GM12873 (cell line): ENCODE results near the gene LPXN.

ENCODE experiments used
- TF ChIP-seq, protein P1 (sequence below): IDR thresholded peaks from 2 replicates; pipeline ENCODE4 v1.5.1; 2012; ENCODE audit warnings: low read depth, mild to moderate bottlenecking, moderate library complexity, low read length, control low read depth; ENCODE audit not compliant: insufficient read depth; ENCODE audit errors: missing control alignments

Gene LPXN

DNA sequence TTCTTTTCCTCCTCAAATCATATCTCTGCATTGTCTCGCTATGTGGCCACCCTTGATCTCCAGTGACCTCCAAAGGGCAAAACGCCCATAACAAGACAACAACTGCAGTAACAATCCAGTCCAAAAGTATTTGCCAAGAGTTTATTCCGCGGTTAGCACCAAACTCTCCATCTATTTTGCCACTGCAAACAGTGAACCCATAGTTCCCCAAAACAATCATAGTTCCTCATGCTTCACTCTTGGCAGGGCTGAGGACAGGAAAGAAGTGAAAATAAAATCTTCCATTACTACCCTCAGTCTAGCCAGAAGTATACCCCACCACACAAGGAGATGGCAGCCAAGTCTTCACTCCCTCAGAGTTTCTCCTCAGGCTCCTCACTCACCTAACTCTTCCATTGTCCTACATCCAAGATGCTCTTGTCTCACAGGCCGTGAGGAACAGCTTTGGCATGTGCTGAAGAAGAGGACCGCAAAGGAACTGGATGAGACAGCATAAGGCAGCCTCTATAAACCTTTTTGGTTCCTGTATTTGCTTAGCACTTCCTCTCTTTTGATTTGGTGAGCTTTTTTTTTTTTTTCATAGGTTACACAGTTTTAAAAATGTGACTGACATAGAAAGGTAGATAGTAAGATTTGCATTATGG lies at the start of gene LPXN:
Gene LPXN (minus strand): TSS at position 480 of the 644 bp plus-strand sequence. CDS start 84 bp downstream, at position 396.
- TF ChIP-seq, protein P1, sequence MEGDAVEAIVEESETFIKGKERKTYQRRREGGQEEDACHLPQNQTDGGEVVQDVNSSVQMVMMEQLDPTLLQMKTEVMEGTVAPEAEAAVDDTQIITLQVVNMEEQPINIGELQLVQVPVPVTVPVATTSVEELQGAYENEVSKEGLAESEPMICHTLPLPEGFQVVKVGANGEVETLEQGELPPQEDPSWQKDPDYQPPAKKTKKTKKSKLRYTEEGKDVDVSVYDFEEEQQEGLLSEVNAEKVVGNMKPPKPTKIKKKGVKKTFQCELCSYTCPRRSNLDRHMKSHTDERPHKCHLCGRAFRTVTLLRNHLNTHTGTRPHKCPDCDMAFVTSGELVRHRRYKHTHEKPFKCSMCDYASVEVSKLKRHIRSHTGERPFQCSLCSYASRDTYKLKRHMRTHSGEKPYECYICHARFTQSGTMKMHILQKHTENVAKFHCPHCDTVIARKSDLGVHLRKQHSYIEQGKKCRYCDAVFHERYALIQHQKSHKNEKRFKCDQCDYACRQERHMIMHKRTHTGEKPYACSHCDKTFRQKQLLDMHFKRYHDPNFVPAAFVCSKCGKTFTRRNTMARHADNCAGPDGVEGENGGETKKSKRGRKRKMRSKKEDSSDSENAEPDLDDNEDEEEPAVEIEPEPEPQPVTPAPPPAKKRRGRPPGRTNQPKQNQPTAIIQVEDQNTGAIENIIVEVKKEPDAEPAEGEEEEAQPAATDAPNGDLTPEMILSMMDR, result no peak

DNA sequence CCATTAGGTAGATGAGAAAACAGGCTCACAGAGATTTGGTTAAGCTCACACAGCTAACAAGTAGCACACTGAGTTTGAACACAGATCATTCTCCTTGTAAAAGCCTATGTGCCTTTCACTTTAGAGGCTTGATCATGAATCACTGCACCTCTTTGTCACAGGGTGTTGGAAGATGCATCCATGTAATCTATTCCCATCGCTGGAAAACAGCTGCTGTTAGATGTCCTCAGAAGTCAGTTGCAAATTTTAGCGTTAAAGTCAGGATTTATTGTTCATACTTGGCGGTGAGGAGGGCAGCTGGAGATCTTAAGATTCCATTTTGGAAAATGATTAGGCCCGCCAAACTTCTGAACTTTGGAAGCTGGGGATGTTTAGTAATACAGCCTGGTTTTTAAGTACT lies 49.4 kb upstream of the LPXN start:
- TF ChIP-seq, protein P1, result no peak

DNA sequence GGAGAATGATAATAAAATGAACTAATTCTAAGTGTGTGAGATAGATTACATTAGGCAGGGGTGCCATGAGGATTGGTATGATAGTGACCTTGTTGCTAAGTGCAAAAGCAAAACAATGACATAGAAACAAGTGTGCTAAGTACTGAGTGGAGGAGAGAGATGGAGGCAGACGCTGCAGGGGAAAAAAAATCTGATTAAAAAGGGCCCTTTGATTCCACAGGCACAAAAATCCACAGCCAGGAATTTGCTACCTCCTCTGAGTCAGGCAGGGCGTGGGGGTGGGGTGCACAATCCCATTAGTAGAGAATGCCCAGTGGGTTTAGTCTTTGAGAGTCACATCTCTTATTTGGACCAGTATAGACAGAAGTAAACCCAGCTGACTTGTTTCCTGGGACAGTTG lies 46.7 kb upstream of the LPXN start, which contains the start of gene CNTF:
Gene CNTF (plus strand): TSS at position 322 of the 400 bp plus-strand sequence. CDS start 88 bp downstream, outside the sequence.
- TF ChIP-seq, protein P1, result no peak

DNA sequence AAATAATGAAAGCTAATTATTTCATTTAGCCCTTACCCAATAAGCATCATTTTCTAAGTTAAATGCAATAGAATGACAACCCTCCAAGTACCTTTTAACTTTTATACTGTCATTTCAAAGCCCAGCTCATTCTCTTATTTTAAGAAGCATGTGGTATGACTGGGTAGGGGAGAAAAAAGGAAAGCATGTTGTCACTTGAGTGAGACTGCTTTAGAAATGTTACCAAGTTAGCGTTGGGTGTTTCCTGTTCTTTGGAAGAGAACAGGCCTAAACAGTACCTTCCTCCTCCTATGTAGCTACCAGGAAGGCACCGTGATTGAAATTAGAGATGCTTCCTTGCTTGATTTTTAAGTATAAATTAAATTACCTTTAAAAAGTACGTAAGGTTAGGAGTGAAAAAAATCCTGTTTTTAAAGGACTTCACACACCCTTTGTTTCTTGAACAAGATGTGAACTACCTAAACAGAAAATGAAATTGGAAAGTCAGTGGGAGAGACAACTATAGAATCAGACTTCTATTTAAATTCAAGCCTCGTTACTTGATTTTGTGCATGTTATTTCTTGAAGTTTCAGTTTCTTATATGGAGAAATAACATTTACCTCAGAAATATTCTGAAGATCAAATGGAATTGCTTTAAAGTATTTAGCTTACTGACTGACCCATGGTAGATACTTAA lies 46.1 kb upstream of the LPXN start:
- TF ChIP-seq, protein P1, result no peak

DNA sequence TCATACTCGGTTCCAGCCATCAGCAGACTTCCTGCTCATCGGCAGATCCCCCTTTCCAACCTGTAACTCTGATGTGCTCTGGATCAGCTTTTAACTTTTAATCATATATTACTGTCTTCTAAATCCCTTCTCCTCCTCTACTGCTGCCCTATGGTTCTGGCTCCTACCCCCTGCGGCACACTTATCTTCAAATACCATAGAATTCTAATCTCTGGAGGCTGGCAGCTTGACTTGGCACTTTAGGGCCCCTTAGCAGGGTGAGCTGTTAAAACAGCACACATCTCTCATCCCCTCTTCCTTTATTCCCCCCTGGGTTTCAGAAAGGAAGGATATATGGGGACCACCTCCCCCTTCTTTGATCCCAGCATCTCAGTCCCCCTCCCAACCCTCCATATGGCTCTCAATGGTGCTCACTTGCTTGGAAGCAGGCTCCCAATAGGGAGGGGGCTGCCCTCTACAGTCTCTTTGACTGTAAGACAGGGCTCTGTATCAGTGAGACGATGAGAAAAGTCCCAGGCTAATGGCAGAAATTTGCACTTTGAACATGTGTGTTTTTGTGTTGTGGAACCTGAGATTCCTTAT lies 42.4 kb upstream of the LPXN start:
- TF ChIP-seq, protein P1, result peak; percentile 35

DNA sequence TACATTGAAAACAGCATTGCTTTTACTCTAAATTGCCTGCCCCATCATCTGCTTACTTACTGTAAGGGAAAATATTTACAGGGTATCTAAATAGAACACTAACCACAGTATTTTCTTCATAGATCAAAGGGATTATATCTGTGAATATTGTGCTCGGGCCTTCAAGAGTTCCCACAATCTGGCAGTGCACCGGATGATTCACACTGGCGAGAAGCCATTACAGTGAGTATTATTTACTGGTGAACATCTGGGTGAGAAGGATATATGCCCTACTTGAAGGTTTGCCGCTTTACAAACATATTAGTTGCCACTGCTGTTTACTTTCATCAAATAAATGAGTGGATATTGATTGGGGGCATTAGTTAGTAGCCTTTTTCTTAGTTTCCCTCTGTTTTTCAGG lies 40.9 kb upstream of the LPXN start:
- TF ChIP-seq, protein P1, result no peak

DNA sequence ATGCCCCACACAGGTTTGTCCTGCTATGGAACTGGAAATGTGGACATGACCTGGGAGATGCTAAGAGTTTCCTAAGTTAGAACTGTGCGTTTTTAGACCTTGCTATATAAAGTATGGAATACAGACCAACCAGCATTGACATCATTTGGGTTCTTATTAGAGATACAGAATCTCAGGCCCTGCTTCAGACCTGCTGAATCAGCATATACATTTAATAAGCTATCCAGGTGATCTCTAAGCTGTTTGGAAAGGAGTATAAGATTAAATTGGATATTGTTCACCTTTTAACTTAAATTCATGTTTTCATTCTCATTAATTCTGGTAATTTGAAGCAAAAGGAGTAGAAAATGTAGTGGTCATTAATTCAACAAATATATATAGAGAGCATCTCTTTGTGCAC lies 39.9 kb upstream of the LPXN start:
- TF ChIP-seq, protein P1, result no peak
